Parathyroid adenoma (tissue), 2 donors: ENCODE measurements around the gene PADI3.
"Not testable (repeated sequence)": the region's sequence is repeated elsewhere in the genome, so short reads cannot be mapped to it uniquely, and the experiment has no call there.

ENCODE experiments used
- H2AFZ ChIP-seq: fragments of 300-600 bp; sonication (generic); one replicate; pipeline ENCODE4 v1.7.0; 2017; ENCODE audit warnings: antibody characterized with exemption, mild to moderate bottlenecking
- H3K27ac ChIP-seq: fragments of 300-600 bp; sonication (generic); one replicate; pipeline ENCODE4 v1.7.0; 2017
- H3K27me3 ChIP-seq: fragments of 300-600 bp; sonication (generic); one replicate; pipeline ENCODE4 v1.7.0; 2017; ENCODE audit warnings: low read length; ENCODE audit not compliant: control insufficient read depth, insufficient read depth
- H3K36me3 ChIP-seq: fragments of 300-600 bp; sonication (generic); one replicate; pipeline ENCODE4 v1.7.0; 2017; ENCODE audit warnings: low read length; ENCODE audit not compliant: control insufficient read depth, insufficient read depth
- H3K4me1 ChIP-seq: fragments of 300-600 bp; sonication (generic); one replicate; pipeline ENCODE4 v1.7.0; 2017; ENCODE audit warnings: control low read depth
- H3K4me2 ChIP-seq: fragments of 300-600 bp; sonication (generic); one replicate; pipeline ENCODE4 v1.7.0; 2017; ENCODE audit warnings: low read length
- H3K4me3 ChIP-seq: fragments of 300-600 bp; sonication (generic); one replicate; pipeline ENCODE4 v1.7.0; 2017; ENCODE audit warnings: low read depth, low read length
- H3K79me2 ChIP-seq: fragments of 300-600 bp; sonication (generic); one replicate; pipeline ENCODE4 v1.7.0; 2017; ENCODE audit warnings: control low read depth
- H3K9ac ChIP-seq: fragments of 300-600 bp; sonication (generic); one replicate; pipeline ENCODE4 v1.7.0; 2017; ENCODE audit warnings: mild to moderate bottlenecking
- H3K9me3 ChIP-seq: fragments of 300-600 bp; sonication (generic); one replicate; pipeline ENCODE4 v1.7.0; 2017; ENCODE audit warnings: low read length; ENCODE audit not compliant: control insufficient read depth
- TF ChIP-seq, protein P1 (sequence below): fragments of 300-600 bp; sonication (generic); IDR thresholded peaks from one replicate; pipeline ENCODE4 v1.7.0; 2017; ENCODE audit warnings: antibody characterized with exemption, mild to moderate bottlenecking
- donor health status: primary hyperparathyroidism.

The PADI3 gene

DNA sequence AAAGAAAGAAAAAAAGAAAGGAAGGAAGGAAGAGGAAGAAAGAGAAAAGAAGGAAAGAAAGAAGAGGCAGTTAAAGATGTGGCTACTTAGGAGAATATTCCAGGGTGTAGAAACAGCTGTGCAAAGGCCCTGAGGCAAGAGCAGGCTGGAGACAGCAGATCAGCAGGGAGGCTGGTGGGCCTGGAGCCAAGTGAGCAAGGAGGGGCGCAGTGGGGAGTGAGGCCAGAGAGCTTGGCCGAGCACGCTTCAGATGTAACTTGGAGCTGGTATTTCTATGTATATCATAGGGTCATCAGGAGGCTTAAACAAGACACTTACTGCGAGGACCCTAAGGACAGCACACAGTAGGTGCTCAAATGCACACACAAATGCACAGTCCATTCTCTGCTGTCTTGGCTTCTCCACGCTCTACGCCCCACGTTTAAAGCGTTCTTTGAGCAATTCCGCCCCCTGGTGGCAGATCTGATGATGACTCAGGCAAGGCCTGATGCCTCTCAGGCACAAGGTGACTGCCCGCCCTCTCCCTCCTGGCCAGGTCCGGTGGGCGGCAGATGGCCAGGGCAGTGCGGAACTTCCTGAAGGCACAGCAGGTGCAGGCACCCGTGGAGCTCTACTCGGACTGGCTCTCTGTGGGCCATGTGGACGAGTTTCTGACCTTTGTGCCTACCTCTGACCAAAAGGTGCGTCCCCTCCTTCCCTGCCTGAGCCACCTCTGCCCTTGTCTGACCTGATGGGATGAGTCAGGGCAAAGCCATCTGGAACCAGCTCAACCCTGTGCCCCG lies 11.9 kb upstream of the PADI3 start:
- TF ChIP-seq, protein P1, sequence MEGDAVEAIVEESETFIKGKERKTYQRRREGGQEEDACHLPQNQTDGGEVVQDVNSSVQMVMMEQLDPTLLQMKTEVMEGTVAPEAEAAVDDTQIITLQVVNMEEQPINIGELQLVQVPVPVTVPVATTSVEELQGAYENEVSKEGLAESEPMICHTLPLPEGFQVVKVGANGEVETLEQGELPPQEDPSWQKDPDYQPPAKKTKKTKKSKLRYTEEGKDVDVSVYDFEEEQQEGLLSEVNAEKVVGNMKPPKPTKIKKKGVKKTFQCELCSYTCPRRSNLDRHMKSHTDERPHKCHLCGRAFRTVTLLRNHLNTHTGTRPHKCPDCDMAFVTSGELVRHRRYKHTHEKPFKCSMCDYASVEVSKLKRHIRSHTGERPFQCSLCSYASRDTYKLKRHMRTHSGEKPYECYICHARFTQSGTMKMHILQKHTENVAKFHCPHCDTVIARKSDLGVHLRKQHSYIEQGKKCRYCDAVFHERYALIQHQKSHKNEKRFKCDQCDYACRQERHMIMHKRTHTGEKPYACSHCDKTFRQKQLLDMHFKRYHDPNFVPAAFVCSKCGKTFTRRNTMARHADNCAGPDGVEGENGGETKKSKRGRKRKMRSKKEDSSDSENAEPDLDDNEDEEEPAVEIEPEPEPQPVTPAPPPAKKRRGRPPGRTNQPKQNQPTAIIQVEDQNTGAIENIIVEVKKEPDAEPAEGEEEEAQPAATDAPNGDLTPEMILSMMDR: peak; percentile 78
- H3K9ac ChIP-seq: no peak overlapping the region
- no peak overlapping the region for H3K27ac ChIP-seq
- H3K9me3 ChIP-seq: no peaks in the 10 kb centered on the region
- H3K27me3 ChIP-seq: no peaks in the 10 kb centered on the region
- no peak overlapping the region for H3K4me3 ChIP-seq
- no peak overlapping the region for H2AFZ ChIP-seq
- no peaks in the 10 kb centered on the region for H3K79me2 ChIP-seq
- no peaks in the 10 kb centered on the region for H3K36me3 ChIP-seq
- H3K4me2 ChIP-seq: no peak overlapping the region
- H3K4me1 ChIP-seq: no peaks in the 10 kb centered on the region

DNA sequence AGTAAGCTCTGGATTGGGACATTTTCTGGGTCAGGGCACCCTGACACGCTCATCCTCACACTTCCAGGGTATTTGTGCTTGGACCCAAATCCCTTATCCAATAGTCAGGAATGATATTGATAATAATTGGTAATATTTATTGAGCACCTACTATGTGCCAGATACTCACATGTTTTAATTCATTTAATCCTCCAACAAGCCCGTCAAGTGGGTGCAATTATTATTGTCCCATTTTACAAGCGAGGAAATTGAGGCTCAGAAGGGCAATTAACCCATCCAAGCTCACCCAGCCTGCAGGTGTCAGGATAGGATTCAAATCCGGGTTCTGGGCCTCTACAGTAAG lies 11.4 kb upstream of the PADI3 start:
- H3K9me3 ChIP-seq: no peaks in the 10 kb centered on the region
- no peak overlapping the region for H3K27ac ChIP-seq
- H3K4me2 ChIP-seq: no peak overlapping the region
- no peak overlapping the region for H3K9ac ChIP-seq
- H2AFZ ChIP-seq: no peak overlapping the region
- TF ChIP-seq, protein P1: no peak
- H3K79me2 ChIP-seq: no peaks in the 10 kb centered on the region
- no peaks in the 10 kb centered on the region for H3K4me1 ChIP-seq
- H3K36me3 ChIP-seq: no peaks in the 10 kb centered on the region
- H3K27me3 ChIP-seq: no peaks in the 10 kb centered on the region
- no peak overlapping the region for H3K4me3 ChIP-seq

DNA sequence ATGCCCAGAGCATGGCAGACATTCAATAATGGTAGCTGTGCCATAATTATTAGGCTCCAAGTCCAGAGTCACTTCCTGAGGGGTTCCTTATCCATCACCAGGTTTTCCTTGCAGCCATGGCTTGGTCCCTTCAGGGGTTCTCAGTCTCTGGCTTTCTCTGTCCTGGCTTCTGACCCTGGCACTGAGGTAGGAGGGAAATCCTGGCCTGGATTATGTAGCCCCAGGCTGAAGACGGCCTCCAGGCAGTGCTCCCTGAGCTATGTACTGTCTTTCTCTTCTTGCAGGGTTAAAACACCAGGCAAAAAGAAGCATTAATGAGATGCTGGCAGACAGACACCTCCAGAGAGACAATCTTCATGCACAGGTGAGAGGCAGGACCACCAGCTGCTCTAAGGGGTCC lies 9.5 kb upstream of the PADI3 start:
- TF ChIP-seq, protein P1: no peak
- Histone ChIP-seq H2AFZ (no peak overlapping the region), H3K4me1 (no peaks in the 10 kb centered on the region), H3K79me2 (no peaks in the 10 kb centered on the region), H3K4me3 (no peak overlapping the region), H3K27me3 (no peaks in the 10 kb centered on the region), H3K9ac (no peak overlapping the region), H3K27ac (no peak overlapping the region), H3K9me3 (no peaks in the 10 kb centered on the region), H3K36me3 (no peaks in the 10 kb centered on the region), H3K4me2 (no peak overlapping the region)

DNA sequence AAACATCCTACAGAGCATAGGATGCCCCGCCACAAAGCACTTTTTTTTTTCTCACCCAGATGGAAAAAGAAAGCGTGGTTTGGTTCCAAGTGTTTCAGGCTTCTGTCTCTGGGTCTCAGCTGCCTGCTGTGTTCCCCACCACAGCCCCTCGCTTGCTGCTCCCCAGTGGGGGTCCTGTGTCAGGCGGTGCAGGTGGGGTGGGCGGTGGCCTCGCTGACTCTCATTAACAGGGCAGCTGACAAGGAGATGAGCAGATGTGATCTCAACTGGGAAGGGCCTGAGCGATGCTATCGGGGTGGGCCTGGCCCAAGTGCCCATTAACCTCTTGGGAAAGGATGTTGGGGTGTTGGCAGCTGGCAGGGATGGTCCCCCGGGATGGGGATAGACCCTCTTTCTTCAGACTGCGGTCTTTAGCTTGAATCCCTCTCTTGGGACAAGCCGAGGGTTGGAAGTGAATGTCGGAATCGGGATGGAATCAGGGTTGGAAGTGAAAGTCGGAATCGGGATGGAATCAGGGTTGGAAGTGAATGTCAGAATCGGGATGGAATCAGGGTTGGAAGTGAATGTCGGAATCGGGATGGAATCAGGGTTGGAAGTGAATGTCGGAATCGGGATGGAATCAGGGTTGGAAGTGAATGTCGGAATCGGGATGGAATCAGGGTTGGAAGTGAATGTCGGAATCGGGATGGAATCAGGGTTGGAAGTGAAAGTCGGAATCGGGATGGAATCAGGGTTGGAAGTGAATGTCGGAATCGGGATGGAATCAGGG lies 7.7 kb upstream of the PADI3 start:
- not testable (repeated sequence) for H3K4me1 ChIP-seq, H3K4me2 ChIP-seq, H3K4me3 ChIP-seq, H2AFZ ChIP-seq, H3K79me2 ChIP-seq, H3K9me3 ChIP-seq, H3K36me3 ChIP-seq, H3K9ac ChIP-seq, H3K27me3 ChIP-seq, H3K27ac ChIP-seq

DNA sequence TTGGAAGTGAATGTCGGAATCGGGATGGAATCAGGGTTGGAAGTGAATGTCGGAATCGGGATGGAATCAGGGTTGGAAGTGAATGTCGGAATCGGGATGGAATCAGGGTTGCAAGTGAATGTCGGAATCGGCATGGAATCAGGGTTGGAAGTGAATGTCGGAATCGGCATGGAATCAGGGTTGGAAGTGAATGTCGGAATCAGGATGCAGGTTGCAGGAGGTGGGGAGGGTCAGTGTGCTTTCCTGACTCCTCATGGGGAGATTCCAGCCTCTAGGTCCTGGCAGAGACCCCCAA lies 7.2 kb upstream of the PADI3 start:
- H3K27me3 ChIP-seq, H3K4me3 ChIP-seq, H3K4me1 ChIP-seq, H3K36me3 ChIP-seq, H3K27ac ChIP-seq, H3K79me2 ChIP-seq, H2AFZ ChIP-seq, H3K9ac ChIP-seq, H3K9me3 ChIP-seq, H3K4me2 ChIP-seq: not testable (repeated sequence)
